ENCODE data around the gene KCNIP2.

KCNIP2 gene

DNA sequence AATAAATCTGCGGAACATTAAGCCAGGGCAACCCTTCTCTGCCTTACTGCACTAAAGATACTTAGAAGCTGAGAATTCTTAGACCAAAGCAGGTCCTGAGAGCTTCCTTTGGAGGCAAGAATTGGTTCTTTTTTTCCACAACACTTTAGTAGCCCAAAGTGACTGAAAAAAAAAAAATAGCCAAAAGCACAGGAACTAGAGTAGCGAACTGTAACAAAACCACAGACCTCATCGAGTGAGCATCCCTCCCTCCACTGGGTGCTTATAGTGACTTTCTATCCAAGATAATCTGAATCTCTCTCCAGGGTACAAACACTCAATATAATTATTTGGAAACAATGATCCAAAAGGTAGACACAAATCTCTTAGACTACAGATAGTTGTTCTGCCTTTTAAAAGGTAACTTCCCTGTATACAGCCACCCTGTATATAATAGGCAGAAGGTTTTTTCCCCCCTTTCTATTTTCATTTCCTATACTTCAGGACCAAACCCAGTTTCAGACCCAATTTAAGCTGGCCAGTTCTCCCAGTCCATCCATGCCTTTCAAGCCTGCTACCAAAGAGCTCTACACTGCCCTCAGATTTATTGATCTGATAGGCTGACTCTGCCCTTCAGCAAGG, 31.6 kb upstream of the KCNIP2 start:
- H3K27me3 Mint-ChIP-seq = no peaks in the 10 kb centered on the region
- peaks cover 9% of the 10 kb centered on the region for H3K36me3 Mint-ChIP-seq (ENCODE audit: insufficient read depth)
- no peaks in the 10 kb centered on the region for H3K9me3 Mint-ChIP-seq
- H3K4me3 Mint-ChIP-seq = no peak overlapping the region
- DNase-seq (ENCODE audit: low spot score in 2 of 2) = no peak
- ATAC-seq (replicated peaks; ENCODE audit: extremely low read depth, poor library complexity, severe bottlenecking) = no peak
- H3K4me1 Mint-ChIP-seq = peaks cover 16% of the 10 kb centered on the region
- H3K27ac Mint-ChIP-seq (ENCODE audit: low read depth) = no peak overlapping the region

GRCh38 chr10:101874252-101874651, 30.7 kb upstream of the KCNIP2 start:
- Mint-ChIP-seq H3K27ac (ENCODE audit: low read depth) (no peak overlapping the region), H3K36me3 (ENCODE audit: insufficient read depth) (peaks cover 6% of the 10 kb centered on the region), H3K27me3 (no peaks in the 10 kb centered on the region), H3K4me3 (no peak overlapping the region), H3K4me1 (peaks cover 16% of the 10 kb centered on the region), H3K9me3 (no peaks in the 10 kb centered on the region)
- no peak for ATAC-seq (replicated peaks; ENCODE audit: extremely low read depth, poor library complexity, severe bottlenecking)
- DNase-seq (ENCODE audit: low spot score in 2 of 2) = no peak

DNA sequence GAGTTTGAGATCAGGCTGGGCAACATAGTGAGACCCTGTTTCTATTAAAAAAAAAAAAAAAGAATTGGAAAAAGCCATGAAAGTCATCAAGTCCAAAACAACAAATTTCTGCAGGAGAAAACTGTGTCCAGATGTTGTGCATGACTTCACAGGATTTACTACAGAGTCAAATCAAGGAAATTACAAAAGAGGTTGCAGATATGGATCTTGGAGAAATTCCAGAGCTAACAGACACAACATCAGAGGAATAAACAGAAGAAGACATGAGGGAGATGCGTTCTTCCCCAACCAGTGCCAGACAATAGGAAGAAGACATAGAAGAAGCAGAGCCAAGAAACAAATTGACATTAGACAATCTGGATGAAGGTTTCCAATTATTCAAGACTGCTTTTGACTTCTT, 24.3 kb upstream of the KCNIP2 start:
- Mint-ChIP-seq H3K4me3 (no peak overlapping the region), H3K4me1 (peaks cover 9% of the 10 kb centered on the region), H3K27ac (ENCODE audit: low read depth) (no peak overlapping the region), H3K36me3 (ENCODE audit: insufficient read depth) (peaks cover 11% of the 10 kb centered on the region), H3K9me3 (no peaks in the 10 kb centered on the region), H3K27me3 (no peaks in the 10 kb centered on the region)
- no peak for ATAC-seq (replicated peaks; ENCODE audit: extremely low read depth, poor library complexity, severe bottlenecking)
- DNase-seq (ENCODE audit: low spot score in 2 of 2) = no peak

GRCh38 chr10:101859530-101859929, 15.9 kb upstream of the KCNIP2 start:
- Mint-ChIP-seq H3K36me3 (ENCODE audit: insufficient read depth) (peaks cover 13% of the 10 kb centered on the region), H3K4me3 (no peak overlapping the region), H3K27ac (ENCODE audit: low read depth) (no peak overlapping the region), H3K9me3 (no peaks in the 10 kb centered on the region), H3K4me1 (peaks cover 31% of the 10 kb centered on the region), H3K27me3 (no peaks in the 10 kb centered on the region)
- no peak for DNase-seq (ENCODE audit: low spot score in 2 of 2)
- ATAC-seq (replicated peaks; ENCODE audit: extremely low read depth, poor library complexity, severe bottlenecking) = no peak

DNA sequence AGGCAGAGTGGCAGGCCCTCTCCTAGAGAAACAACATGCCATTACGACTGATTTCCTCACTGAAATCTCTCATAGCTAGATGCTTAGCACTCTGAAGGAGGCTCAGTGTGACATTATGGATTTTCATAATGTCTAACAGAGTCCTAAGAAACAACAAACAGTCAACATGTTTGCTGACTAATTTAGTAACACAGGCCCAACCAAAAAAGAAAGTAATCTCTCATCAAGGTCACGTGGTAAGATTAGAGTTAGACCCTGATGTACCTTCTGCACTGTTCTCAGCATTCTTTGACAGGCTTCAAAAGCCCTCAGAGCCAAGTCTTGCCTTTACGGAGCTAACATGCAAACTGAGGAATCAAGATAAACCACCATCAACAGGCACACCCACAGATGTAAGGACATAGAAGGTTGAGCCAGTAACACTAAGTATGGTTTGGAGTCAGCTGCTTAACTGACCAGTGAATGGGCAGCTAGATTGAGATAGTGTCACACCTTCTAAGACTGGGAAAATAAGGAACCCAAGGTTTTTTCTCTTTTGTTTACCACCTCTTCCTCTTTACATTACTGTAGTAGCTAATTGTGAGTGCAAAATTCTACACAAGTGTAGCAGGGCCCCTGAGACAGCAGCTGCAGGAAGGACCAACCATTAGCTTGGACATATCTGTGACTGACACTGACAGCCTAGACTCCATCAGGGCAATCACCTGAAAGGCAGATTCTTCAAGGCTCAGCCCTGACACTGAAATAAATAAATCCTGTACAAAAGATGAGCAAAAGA, 15.3 kb upstream of the KCNIP2 start:
- no peak for DNase-seq (ENCODE audit: low spot score in 2 of 2)
- Mint-ChIP-seq H3K4me1 (peaks cover 25% of the 10 kb centered on the region), H3K36me3 (ENCODE audit: insufficient read depth) (peaks cover 11% of the 10 kb centered on the region), H3K4me3 (peak overlapping the region; percentile 51), H3K27ac (ENCODE audit: low read depth) (peak overlapping the region; percentile 69), H3K27me3 (no peaks in the 10 kb centered on the region), H3K9me3 (no peaks in the 10 kb centered on the region)
- peak; percentile 68 for ATAC-seq (replicated peaks; ENCODE audit: extremely low read depth, poor library complexity, severe bottlenecking)

DNA sequence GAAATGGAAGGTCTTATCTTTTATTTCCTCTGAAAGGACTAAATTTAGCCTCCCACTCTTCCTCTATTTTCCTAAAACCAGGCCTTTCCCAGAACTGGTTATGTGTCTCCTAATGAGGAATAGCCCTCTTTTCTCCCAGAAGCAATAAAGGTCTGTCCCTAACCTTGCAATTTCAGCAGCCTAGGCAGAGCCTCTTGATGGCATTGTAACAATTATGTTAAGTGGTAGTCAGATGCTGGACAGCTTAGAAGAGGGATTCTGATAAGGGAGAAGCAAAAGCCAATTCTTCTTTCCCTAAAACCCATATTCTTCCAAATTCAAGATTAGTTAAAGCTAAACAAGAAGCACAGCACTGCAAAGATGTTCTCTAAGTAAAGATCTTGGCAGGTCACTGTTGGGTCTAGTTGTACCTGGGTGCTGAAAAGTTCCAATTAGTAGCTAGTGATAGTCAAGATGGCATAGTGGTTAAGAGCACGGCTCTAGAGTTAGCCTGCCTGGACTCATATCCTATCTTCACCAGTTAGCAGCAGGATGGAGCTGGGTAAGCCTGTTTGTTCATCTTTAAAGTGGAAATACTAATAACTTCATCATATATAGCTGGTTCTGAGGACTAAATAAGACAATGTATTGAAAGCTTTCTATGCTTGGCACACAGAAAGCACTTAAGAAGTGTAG, 14.3 kb upstream of the KCNIP2 start:
- H3K4me1 Mint-ChIP-seq = peaks cover 23% of the 10 kb centered on the region
- H3K4me3 Mint-ChIP-seq = no peak overlapping the region
- peak overlapping the region; percentile 69 for H3K27ac Mint-ChIP-seq (ENCODE audit: low read depth)
- H3K27me3 Mint-ChIP-seq = no peaks in the 10 kb centered on the region
- ATAC-seq (replicated peaks; ENCODE audit: extremely low read depth, poor library complexity, severe bottlenecking) (no peak), DNase-seq (ENCODE audit: low spot score in 2 of 2) (no peak)
- peaks cover 9% of the 10 kb centered on the region for H3K36me3 Mint-ChIP-seq (ENCODE audit: insufficient read depth)
- H3K9me3 Mint-ChIP-seq = no peaks in the 10 kb centered on the region

DNA sequence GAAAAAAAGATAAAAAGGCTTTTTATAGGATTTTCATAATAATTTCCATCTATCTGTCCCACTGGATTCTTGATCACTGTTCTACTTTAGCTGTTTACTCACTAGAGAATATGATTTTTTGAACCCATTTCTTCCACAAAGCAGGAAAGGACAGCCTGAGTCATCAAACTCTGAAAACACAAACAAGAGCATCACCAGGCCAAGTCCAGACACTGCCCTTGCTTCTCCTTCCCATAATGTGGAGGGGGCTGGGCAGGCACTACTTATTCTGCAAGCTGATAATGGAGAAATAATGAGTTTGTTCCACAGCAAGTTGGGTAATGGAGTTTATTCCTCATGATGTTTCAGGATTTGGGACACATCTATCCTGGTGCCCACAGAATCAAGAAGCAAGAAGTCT, 13.0 kb upstream of the KCNIP2 start:
- no peak overlapping the region for H3K4me3 Mint-ChIP-seq
- H3K9me3 Mint-ChIP-seq = no peaks in the 10 kb centered on the region
- no peak overlapping the region for H3K27ac Mint-ChIP-seq (ENCODE audit: low read depth)
- H3K36me3 Mint-ChIP-seq (ENCODE audit: insufficient read depth) = peaks cover 7% of the 10 kb centered on the region
- H3K4me1 Mint-ChIP-seq = peaks cover 23% of the 10 kb centered on the region
- no peak for DNase-seq (ENCODE audit: low spot score in 2 of 2)
- no peaks in the 10 kb centered on the region for H3K27me3 Mint-ChIP-seq
- ATAC-seq (replicated peaks; ENCODE audit: extremely low read depth, poor library complexity, severe bottlenecking) = no peak

GRCh38 chr10:101851411-101852116, 8.0 kb upstream of the KCNIP2 start:
- Mint-ChIP-seq H3K4me3 (no peak overlapping the region), H3K27me3 (no peaks in the 10 kb centered on the region), H3K9me3 (no peaks in the 10 kb centered on the region), H3K36me3 (ENCODE audit: insufficient read depth) (peaks cover 16% of the 10 kb centered on the region), H3K4me1 (no peaks in the 10 kb centered on the region), H3K27ac (ENCODE audit: low read depth) (no peak overlapping the region)
- DNase-seq (ENCODE audit: low spot score in 2 of 2) (no peak), ATAC-seq (replicated peaks; ENCODE audit: extremely low read depth, poor library complexity, severe bottlenecking) (no peak)

DNA sequence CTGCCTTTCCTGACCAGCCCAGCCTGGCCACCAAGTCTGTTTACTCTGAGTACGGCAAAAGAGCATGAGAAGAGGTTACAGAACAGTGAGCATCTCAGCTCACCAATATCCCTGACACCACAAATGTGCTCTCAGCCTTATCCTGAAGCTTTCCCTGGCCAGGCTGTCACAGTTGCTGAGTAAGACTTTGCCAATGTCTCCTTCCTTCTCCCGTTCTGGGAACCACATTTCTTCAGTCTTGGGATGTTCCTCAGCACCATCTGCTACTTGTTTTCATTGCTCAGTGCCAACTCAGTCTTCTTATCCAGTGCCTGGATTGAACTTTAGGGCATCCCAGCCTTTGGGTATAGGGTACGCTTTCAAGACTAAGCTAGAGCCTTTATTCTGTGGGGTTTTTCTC, 7.1 kb upstream of the KCNIP2 start:
- Mint-ChIP-seq H3K27ac (ENCODE audit: low read depth) (peak overlapping the region; percentile 15), H3K9me3 (no peaks in the 10 kb centered on the region), H3K27me3 (no peaks in the 10 kb centered on the region), H3K4me3 (no peak overlapping the region), H3K4me1 (no peaks in the 10 kb centered on the region), H3K36me3 (ENCODE audit: insufficient read depth) (peaks cover 16% of the 10 kb centered on the region)
- ATAC-seq (replicated peaks; ENCODE audit: extremely low read depth, poor library complexity, severe bottlenecking) = no peak
- no peak for DNase-seq (ENCODE audit: low spot score in 2 of 2)

DNA sequence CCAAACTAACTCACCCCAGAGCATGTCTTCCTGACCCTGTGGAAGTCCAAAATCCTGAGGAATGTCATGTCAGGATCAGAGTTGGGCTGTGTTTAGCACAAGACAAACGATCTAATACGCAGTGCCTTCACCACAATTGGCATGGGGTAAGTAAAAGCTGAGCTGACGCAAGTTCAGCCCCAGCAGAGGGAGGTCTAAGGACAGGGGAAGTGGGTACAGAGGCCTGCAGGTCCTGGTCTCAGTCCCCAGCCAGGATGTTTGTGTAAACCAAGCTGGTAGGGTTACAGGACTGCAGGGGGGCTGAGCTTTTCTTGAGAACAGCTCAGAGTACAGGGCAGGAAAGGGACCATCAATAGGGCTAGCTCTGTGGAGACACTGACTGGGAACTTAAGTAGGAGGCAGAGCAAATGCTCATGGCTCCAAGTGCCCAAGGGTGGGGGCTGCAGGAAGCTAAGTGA, 5.3 kb upstream of the KCNIP2 start:
- Mint-ChIP-seq H3K9me3 (no peaks in the 10 kb centered on the region), H3K27ac (ENCODE audit: low read depth) (no peak overlapping the region), H3K4me3 (no peak overlapping the region), H3K4me1 (peaks cover 6% of the 10 kb centered on the region), H3K27me3 (no peaks in the 10 kb centered on the region), H3K36me3 (ENCODE audit: insufficient read depth) (peaks cover 16% of the 10 kb centered on the region)
- DNase-seq (ENCODE audit: low spot score in 2 of 2) = no peak
- peak; percentile 10 for ATAC-seq (replicated peaks; ENCODE audit: extremely low read depth, poor library complexity, severe bottlenecking)

- no peak for ATAC-seq (replicated peaks; ENCODE audit: extremely low read depth, poor library complexity, severe bottlenecking)
- no peaks in the 10 kb centered on the region for H3K9me3 Mint-ChIP-seq
- no peaks in the 10 kb centered on the region for H3K27me3 Mint-ChIP-seq
- peaks cover 18% of the 10 kb centered on the region for H3K36me3 Mint-ChIP-seq (ENCODE audit: insufficient read depth)
- peaks cover 6% of the 10 kb centered on the region for H3K4me1 Mint-ChIP-seq
- no peak for DNase-seq (ENCODE audit: low spot score in 2 of 2)
- H3K4me3 Mint-ChIP-seq = no peak overlapping the region
- no peak overlapping the region for H3K27ac Mint-ChIP-seq (ENCODE audit: low read depth)
Observed at GRCh38 chr10:101848408-101848807, 4.8 kb upstream of the KCNIP2 start.

GRCh38 chr10:101845893-101846292, 2.3 kb upstream of the KCNIP2 start:
- Mint-ChIP-seq H3K36me3 (ENCODE audit: insufficient read depth) (peaks cover 17% of the 10 kb centered on the region), H3K27me3 (no peaks in the 10 kb centered on the region), H3K4me1 (peaks cover 25% of the 10 kb centered on the region), H3K27ac (ENCODE audit: low read depth) (no peak overlapping the region), H3K4me3 (no peak overlapping the region), H3K9me3 (no peaks in the 10 kb centered on the region)
- DNase-seq (ENCODE audit: low spot score in 2 of 2) = no peak
- ATAC-seq (replicated peaks; ENCODE audit: extremely low read depth, poor library complexity, severe bottlenecking) = no peak

Measured in central memory CD8-positive, alpha-beta T cell (primary cell).